Left ventricle myocardium inferior (tissue), 1 donor: ENCODE measurements around the gene CAP2. TPM values are rescaled to one million over a fixed set of nuclear protein-coding genes. Genes with fewer than 3 reads are reported as not detected.
"Not testable (repeated sequence)": the region's sequence is repeated elsewhere in the genome, so short reads cannot be mapped to it uniquely, and the experiment has no call there.

Experiments used
- DNase-seq: peaks from one replicate; pipeline ENCODE4 v3.0.0-alpha.2; 2020
- H3K27ac ChIP-seq: fragments of 200-600 bp; replicated peaks from 2 replicates; pipeline ENCODE4 v1.8.0; 2021
- H3K27me3 ChIP-seq: fragments of 200-600 bp; 2 replicates; pipeline ENCODE4 v1.8.0; 2021; ENCODE audit warnings: low read depth
- H3K36me3 ChIP-seq: fragments of 200-600 bp; 2 replicates; pipeline ENCODE4 v1.8.0; 2021
- H3K4me1 ChIP-seq: fragments of 200-600 bp; 2 replicates; pipeline ENCODE4 v1.8.0; 2021
- H3K4me3 ChIP-seq: fragments of 200-600 bp; 2 replicates; pipeline ENCODE4 v1.8.0; 2021; ENCODE audit warnings: mild to moderate bottlenecking, moderate library complexity
- H3K9me3 ChIP-seq: fragments of 200-600 bp; replicated peaks from 2 replicates; pipeline ENCODE4 v1.8.0; 2021
- CTCF ChIP-seq: fragments of 200-600 bp; IDR thresholded peaks from 2 replicates; pipeline ENCODE4 v1.8.0; 2021; ENCODE audit warnings: antibody characterized with exemption, mild to moderate bottlenecking, borderline replicate concordance
- intact Hi-C: fragments of 100-400 bp; cut with micrococcal nuclease; formaldehyde crosslinking; loops from one replicate; pipeline ENCODE4 v1.11.0; 2022
- total RNA-seq: library from RNA; stranded (reverse); fragmentation: NEBNext Ultra II Directional; extraction: Animal tissue kit (Norgen Biotek cat#: 25700); gene quantifications from one replicate; pipeline ENCODE4 v1.2.1, GENCODE V29; 2021
- donor health status: DM: no; HTN: yes; CAD: no; lungs with severe emphysema.

The CAP2 gene
- total RNA-seq, 1 donor from 2014 or later = 149 TPM

GRCh38 chr6:17527076-17527475 lies 133.7 kb downstream of the CAP2 start:
- intact Hi-C loops = no loop called here
- Histone ChIP-seq H3K27me3 (no peaks in the 10 kb centered on the region), H3K4me3 (no peak overlapping the region), H3K9me3 (no peaks in the 10 kb centered on the region), H3K27ac (no peak overlapping the region), H3K4me1 (peaks cover 4% of the 10 kb centered on the region), H3K36me3 (no peaks in the 10 kb centered on the region)
- DNase-seq = no peak
- TF ChIP-seq CTCF = no peak

DNA sequence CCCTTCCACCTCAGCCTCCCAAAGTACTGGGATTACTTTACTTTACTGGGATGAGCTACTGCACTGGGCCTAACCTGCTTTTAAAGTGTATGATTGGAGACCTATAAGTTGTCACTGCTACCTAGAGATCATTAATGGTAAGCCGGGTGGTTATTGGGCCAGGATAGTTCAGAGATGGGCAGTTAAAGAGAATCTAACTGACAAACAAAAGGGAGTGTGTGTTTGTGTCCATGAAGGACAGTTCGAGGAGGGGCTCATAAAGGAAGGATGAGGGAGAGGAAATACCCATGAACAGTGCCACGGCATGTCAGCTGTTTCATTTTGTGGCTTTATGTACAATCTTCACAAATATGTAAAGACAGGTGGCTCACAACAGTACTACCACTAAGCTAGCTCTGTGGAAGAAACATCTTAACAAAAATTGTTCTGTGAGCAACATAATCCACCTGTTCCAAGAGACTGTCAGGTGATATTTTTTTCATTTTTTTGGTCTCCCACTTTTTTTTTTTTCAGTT lies 137.0 kb downstream of the CAP2 start:
- H3K27ac ChIP-seq = no peak overlapping the region
- no peak for DNase-seq
- no peak overlapping the region for H3K4me3 ChIP-seq
- intact Hi-C loops = no loop called here
- TF ChIP-seq CTCF = no peak
- no peaks in the 10 kb centered on the region for H3K9me3 ChIP-seq
- no peaks in the 10 kb centered on the region for H3K36me3 ChIP-seq
- peaks cover 4% of the 10 kb centered on the region for H3K4me1 ChIP-seq
- no peaks in the 10 kb centered on the region for H3K27me3 ChIP-seq

- intact Hi-C loops = no loop called here
- TF ChIP-seq CTCF = no peak
- no peak overlapping the region for H3K27ac ChIP-seq
- DNase-seq = no peak
- H3K4me3 ChIP-seq = no peak overlapping the region
- no peaks in the 10 kb centered on the region for H3K4me1 ChIP-seq
- peaks cover 12% of the 10 kb centered on the region for H3K36me3 ChIP-seq
- no peaks in the 10 kb centered on the region for H3K27me3 ChIP-seq
- H3K9me3 ChIP-seq = no peaks in the 10 kb centered on the region
Measured at GRCh38 chr6:17536586-17536985, 143.2 kb downstream of the CAP2 start.

GRCh38 chr6:17542243-17542642 lies 148.8 kb downstream of the CAP2 start:
- Histone ChIP-seq H3K9me3 (no peaks in the 10 kb centered on the region), H3K36me3 (peaks cover 35% of the 10 kb centered on the region), H3K4me3 (no peak overlapping the region), H3K27me3 (no peaks in the 10 kb centered on the region), H3K4me1 (no peaks in the 10 kb centered on the region), H3K27ac (no peak overlapping the region)
- intact Hi-C loops = no loop called here
- TF ChIP-seq CTCF = no peak
- DNase-seq = no peak

GRCh38 chr6:17545681-17546080 lies 152.3 kb downstream of the CAP2 start:
- H3K27ac ChIP-seq, DNase-seq, H3K4me1 ChIP-seq, H3K4me3 ChIP-seq, H3K9me3 ChIP-seq, H3K27me3 ChIP-seq, intact Hi-C loops: not testable (repeated sequence)
- peaks cover 24% of the 10 kb centered on the region for H3K36me3 ChIP-seq

GRCh38 chr6:17551383-17551958 lies 158.1 kb downstream of the CAP2 start:
- no peak for DNase-seq
- Histone ChIP-seq H3K9me3 (no peaks in the 10 kb centered on the region), H3K36me3 (peaks cover 18% of the 10 kb centered on the region), H3K4me1 (no peaks in the 10 kb centered on the region), H3K27ac (no peak overlapping the region), H3K4me3 (no peak overlapping the region), H3K27me3 (no peaks in the 10 kb centered on the region)
- TF ChIP-seq CTCF = no peak
- intact Hi-C loops = no loop called here
